OCI-LY1 (cell line): ENCODE measurements around the gene OMP.

Experiments used
- EZH2 ChIP-seq: fragments of 200-600 bp; sonication (generic), shearing (Covaris generic); IDR thresholded peaks from 2 replicates; pipeline ENCODE4 v1.8.0; 2017; ENCODE audit warnings: borderline replicate concordance, mixed run types, mild to moderate bottlenecking, antibody characterized with exemption, low read length, moderate library complexity, mixed read lengths
- TF ChIP-seq, protein P1 (sequence below): fragments of 200-600 bp; sonication (generic), shearing (Covaris generic); IDR thresholded peaks from 2 replicates; pipeline ENCODE4 v1.5.1; 2017; ENCODE audit warnings: mild to moderate bottlenecking, antibody characterized with exemption, low read length, moderate library complexity, mixed read lengths

DNA sequence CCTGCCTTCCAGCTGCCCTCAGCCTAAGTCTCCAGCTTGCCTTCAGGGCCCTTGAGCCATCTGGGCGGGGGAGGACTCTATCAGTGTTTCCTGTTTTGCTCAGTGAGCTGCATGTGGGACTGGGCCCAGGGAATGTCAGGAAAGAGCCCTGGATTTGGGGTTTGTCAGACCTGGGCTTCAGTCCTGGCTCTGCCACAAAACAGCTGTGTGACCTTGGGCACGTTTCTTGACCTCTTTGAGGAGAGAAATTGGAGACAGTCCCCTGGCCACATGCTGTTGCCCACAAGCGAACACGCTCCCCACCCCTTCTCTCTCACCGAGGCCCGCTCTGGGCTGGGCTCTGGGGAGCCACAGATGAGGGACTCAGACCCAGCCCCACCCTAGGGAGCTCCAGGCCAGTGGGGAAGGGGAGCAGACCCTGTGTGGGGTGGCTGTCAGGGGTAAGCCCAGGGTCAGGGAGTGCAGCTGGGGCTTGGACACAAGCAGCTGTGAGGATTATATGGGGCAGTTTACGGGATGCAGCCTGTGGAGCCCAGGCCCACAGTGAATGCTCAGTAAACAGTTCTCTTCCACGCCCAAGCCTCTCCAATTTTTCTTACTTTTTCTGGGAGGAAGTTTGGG lies 37.7 kb downstream of the OMP start:
- TF ChIP-seq, protein P1, sequence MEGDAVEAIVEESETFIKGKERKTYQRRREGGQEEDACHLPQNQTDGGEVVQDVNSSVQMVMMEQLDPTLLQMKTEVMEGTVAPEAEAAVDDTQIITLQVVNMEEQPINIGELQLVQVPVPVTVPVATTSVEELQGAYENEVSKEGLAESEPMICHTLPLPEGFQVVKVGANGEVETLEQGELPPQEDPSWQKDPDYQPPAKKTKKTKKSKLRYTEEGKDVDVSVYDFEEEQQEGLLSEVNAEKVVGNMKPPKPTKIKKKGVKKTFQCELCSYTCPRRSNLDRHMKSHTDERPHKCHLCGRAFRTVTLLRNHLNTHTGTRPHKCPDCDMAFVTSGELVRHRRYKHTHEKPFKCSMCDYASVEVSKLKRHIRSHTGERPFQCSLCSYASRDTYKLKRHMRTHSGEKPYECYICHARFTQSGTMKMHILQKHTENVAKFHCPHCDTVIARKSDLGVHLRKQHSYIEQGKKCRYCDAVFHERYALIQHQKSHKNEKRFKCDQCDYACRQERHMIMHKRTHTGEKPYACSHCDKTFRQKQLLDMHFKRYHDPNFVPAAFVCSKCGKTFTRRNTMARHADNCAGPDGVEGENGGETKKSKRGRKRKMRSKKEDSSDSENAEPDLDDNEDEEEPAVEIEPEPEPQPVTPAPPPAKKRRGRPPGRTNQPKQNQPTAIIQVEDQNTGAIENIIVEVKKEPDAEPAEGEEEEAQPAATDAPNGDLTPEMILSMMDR = no peak
- no peak for TF ChIP-seq EZH2
